ENCODE data around the gene PHF19.

GRCh38 chr9:120883608-120883996 lies 6.6 kb upstream of the PHF19 start:
- TF ChIP-seq EZH2phosphoT487 (IDR thresholded peaks at IDR 0.05; ENCODE audit: borderline replicate concordance, low read length) (no peak), CTCF (IDR thresholded peaks at IDR 0.05; ENCODE audit: low read depth, low read length, poor library complexity, severe bottlenecking) (no peak)

All from DOHH2 (cell line).